HepG2 (cell line): ENCODE measurements around the gene NFS1. TPM values are rescaled to one million over a fixed set of nuclear protein-coding genes. Genes with fewer than 3 reads are reported as not detected.

Experiments
- ATF1 ChIP-seq: IDR thresholded peaks from 2 replicates; pipeline ENCODE4 v1.6.1; 2016; ENCODE audit warnings: mild to moderate bottlenecking, control low read depth
- CBX5 ChIP-seq: sonication (generic); formaldehyde crosslinking; IDR thresholded peaks from 2 replicates; pipeline ENCODE4 v1.4.0; 2020; ENCODE audit warnings: missing genetic modification reagents, borderline replicate concordance
- HDAC1 ChIP-seq: sonication (generic); formaldehyde crosslinking; IDR thresholded peaks from 2 replicates; pipeline ENCODE4 v1.5.1; 2020; ENCODE audit warnings: mild to moderate bottlenecking, missing genetic modification reagents
- HIC2 ChIP-seq: sonication (generic); formaldehyde crosslinking; IDR thresholded peaks from 2 replicates; pipeline ENCODE4 v1.9.0; 2022; ENCODE audit warnings: low read depth, missing genetic modification reagents
- KLF16 ChIP-seq, 2 experiments: sonication (generic) in 1 of 2; formaldehyde crosslinking in 1 of 2; IDR thresholded peaks; 2 replicates each; pipeline versions ENCODE4 v1.6.1 to v1.8.0; 2016 to 2023; ENCODE audit warnings: missing genetic modification reagents in 2 of 2, missing compliant biosample characterization in 1 of 2
- PITX1 ChIP-seq: sonication (generic); formaldehyde crosslinking; IDR thresholded peaks from 2 replicates; pipeline ENCODE4 v1.5.1; 2020; ENCODE audit warnings: mild to moderate bottlenecking, missing genetic modification reagents
- POLR2G ChIP-seq: fragments of 200-400 bp; formaldehyde crosslinking; IDR thresholded peaks from 2 replicates; pipeline ENCODE4 v1.6.1; 2018; ENCODE audit warnings: mild to moderate bottlenecking, low read depth, low read length, moderate library complexity
- SMYD3 ChIP-seq: sonication (generic); formaldehyde crosslinking; IDR thresholded peaks from 2 replicates; pipeline ENCODE4 v1.8.1; 2023; ENCODE audit warnings: mild to moderate bottlenecking, missing genetic modification reagents
- SP4 ChIP-seq: sonication (generic); formaldehyde crosslinking; IDR thresholded peaks from 2 replicates; pipeline ENCODE4 v1.8.1; 2023; ENCODE audit warnings: mild to moderate bottlenecking, missing genetic modification reagents
- TRIM24 ChIP-seq: sonication (generic); formaldehyde crosslinking; IDR thresholded peaks from 2 replicates; pipeline ENCODE4 v1.8.0; 2022; ENCODE audit warnings: mild to moderate bottlenecking, missing genetic modification reagents
- ZC3H13 ChIP-seq: sonication (generic); formaldehyde crosslinking; IDR thresholded peaks from 2 replicates; pipeline ENCODE4 v1.8.1; 2023; ENCODE audit warnings: mild to moderate bottlenecking, missing genetic modification reagents, moderate library complexity
- ZC3H4 ChIP-seq: sonication (generic); formaldehyde crosslinking; IDR thresholded peaks from 2 replicates; pipeline ENCODE4 v1.4.0; 2020; ENCODE audit warnings: missing genetic modification reagents, borderline replicate concordance
- ZFP36L1 ChIP-seq: sonication (generic); formaldehyde crosslinking; IDR thresholded peaks from 2 replicates; pipeline ENCODE4 v1.8.0; 2022; ENCODE audit warnings: mild to moderate bottlenecking, missing genetic modification reagents, moderate library complexity
- ZFP41 ChIP-seq: sonication (generic); formaldehyde crosslinking; IDR thresholded peaks from 2 replicates; pipeline ENCODE4 v1.4.0; 2020; ENCODE audit warnings: mild to moderate bottlenecking, missing genetic modification reagents, borderline replicate concordance
- ZNF343 ChIP-seq: sonication (generic); formaldehyde crosslinking; IDR thresholded peaks from 2 replicates; pipeline ENCODE4 v1.4.0; 2020; ENCODE audit warnings: mild to moderate bottlenecking, missing genetic modification reagents
- ZNF496 ChIP-seq: sonication (generic); formaldehyde crosslinking; IDR thresholded peaks from 2 replicates; pipeline ENCODE4 v1.8.1; 2023; ENCODE audit warnings: mild to moderate bottlenecking, moderate library complexity, missing genetic modification reagents; ENCODE audit not compliant: insufficient replicate concordance
- ZNF652 ChIP-seq: IDR thresholded peaks from 2 replicates; pipeline ENCODE4 v1.6.1; 2016; ENCODE audit warnings: low read depth, borderline replicate concordance
- ZNF816 ChIP-seq: sonication (generic); formaldehyde crosslinking; IDR thresholded peaks from 2 replicates; pipeline ENCODE4 v1.8.0; 2022; ENCODE audit warnings: missing genetic modification reagents, mild to moderate bottlenecking, borderline replicate concordance
- polyA plus RNA-seq, 8 experiments: library from polyadenylated mRNA; depleted of rRNA in 3 of 8; stranded (reverse) in 7 of 8; unstranded in 1 of 8; fragments of >200 nt; fragmentation: Illumina TruSeq in 4 of 8; extraction: Trizol in 4 of 8; gene quantifications; 2 replicates each; pipeline versions ENCODE4 v1.2.1 to v1.2.3, GENCODE V29; 2011 to 2016; ENCODE audit warnings: low read depth in 4 of 8, missing spikeins in 1 of 8, mixed read lengths in 1 of 8; ENCODE audit not compliant: insufficient read depth in 1 of 8
- total RNA-seq, 5 experiments: library from RNA; depleted of rRNA; stranded (reverse); fragments of >200 nt; fragmentation: Illumina TruSeq; extraction: Trizol; gene quantifications; 2 replicates each; pipeline ENCODE4 v1.2.3, GENCODE V29; 2016; ENCODE audit warnings: low read depth in 1 of 5

The NFS1 gene
- total and polyA plus RNA-seq, 2 of the 13 experiments (the other 11 are each of a cell fraction or from before 2014, with no cell fraction given), result 65.9 to 88.1 TPM

DNA sequence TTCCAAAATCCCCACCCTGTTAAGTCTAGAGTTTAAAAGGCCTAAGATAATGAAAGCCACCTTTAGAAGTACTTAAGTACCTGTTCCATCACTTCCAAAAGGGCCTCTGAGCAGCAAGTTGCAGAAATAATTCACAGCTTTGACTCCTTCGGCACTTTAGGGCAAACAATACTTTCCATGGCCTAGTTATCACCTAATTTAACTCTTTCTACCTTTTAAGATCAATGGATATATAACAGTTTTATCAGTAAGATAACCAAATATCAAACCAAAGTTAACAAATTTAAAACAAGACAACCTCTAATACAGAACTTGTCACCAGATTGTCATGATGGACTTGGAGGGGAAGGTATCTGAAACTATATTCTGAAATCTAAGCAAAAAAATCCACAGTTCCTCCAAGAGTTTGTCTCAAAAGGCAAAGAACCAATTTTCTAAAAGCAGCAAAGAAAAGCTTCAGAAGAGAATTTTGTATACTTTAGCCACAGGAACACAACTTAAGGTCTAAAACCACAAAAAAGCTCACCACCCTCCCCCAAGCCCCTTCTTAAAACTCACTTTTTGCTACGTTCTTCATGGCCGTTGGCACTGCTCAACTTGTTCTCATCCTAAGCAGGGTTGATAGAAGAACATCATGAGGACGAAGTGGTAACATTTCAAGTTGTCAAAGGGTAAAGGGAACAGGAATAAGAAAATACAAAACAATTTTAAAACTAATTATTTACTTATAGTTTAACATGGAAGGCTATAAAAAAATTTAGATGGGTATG, 39.4 kb upstream of the NFS1 start (continued):
- no peak for TF ChIP-seq ZNF496 (CRISPR knock-in tag)
- TF ChIP-seq SP4 (CRISPR knock-in tag), result no peak
- TF ChIP-seq ZNF343, result no peak
- no peak for TF ChIP-seq ZC3H4 (CRISPR knock-in tag)
- TF ChIP-seq HIC2 (CRISPR knock-in tag), result no peak
- peak; percentile 42; the same call in 1 of the 2 replicates for TF ChIP-seq ZC3H13
- 0 out of 2 replicates have a peak, but pooled peaks have one; percentile 50 for TF ChIP-seq ZFP36L1 (CRISPR knock-in tag)
- TF ChIP-seq ZFP41 (CRISPR knock-in tag), result no peak
- no peak for TF ChIP-seq ZNF816 (CRISPR knock-in tag)
- TF ChIP-seq KLF16 (CRISPR knock-in tag; IDR thresholded peaks at IDR 0.05), result no peak
- no peak for TF ChIP-seq CBX5 (CRISPR knock-in tag)
- TF ChIP-seq ZNF652 (CRISPR knock-in tag), result peak; percentile 71
- no peak for TF ChIP-seq TRIM24 (CRISPR knock-in tag)
- TF ChIP-seq SMYD3, result peak; percentile 86; the same call in 1 of the 2 replicates
- TF ChIP-seq HDAC1 (CRISPR knock-in tag), result 0 out of 2 replicates have a peak, but pooled peaks have one; percentile 3
- TF ChIP-seq ATF1, result 0 out of 2 replicates have a peak, but pooled peaks have one; percentile 25
- peak; percentile 76 for TF ChIP-seq POLR2G
- TF ChIP-seq PITX1 (CRISPR knock-in tag), result no peak
